Measurements from ENCODE around the gene RGS7BP.

GRCh38 chr5:64507264-64507605, 1.4 kb downstream of the RGS7BP start:
- no peak for TF ChIP-seq SMAD5 (IDR thresholded peaks at IDR 0.05; ENCODE audit: low read depth)
- TF ChIP-seq TAF1 (IDR thresholded peaks at IDR 0.05; ENCODE audit: borderline replicate concordance, low read depth, low read length), result no peak
- TF ChIP-seq ZNF622 (IDR thresholded peaks at IDR 0.05), result no peak
- no peak for TF ChIP-seq TCF7 (IDR thresholded peaks at IDR 0.05; ENCODE audit: borderline replicate concordance)
- TF ChIP-seq CTCF (IDR thresholded peaks at IDR 0.05 in 2 of 3, conservative IDR thresholded peaks at IDR 0.05 in 1 of 3; ENCODE audit: control insufficient read depth in 2 of 3, extremely low read depth in 1 of 3, insufficient read depth in 1 of 3, low read depth in 3 of 3, low read length in 3 of 3), result no peak
- no peak for TF ChIP-seq CHD2 (IDR thresholded peaks at IDR 0.05; ENCODE audit: borderline replicate concordance, low read depth, low read length)
- no peak for TF ChIP-seq SKIL (IDR thresholded peaks at IDR 0.05; ENCODE audit: low read depth, poor library complexity, severe bottlenecking)
- no peak for TF ChIP-seq BMI1 (IDR thresholded peaks at IDR 0.05; ENCODE audit: borderline replicate concordance)
- no peak for TF ChIP-seq SIN3A (IDR thresholded peaks at IDR 0.05; ENCODE audit: low read depth, low read length)
- TF ChIP-seq POLR2AphosphoS5 (IDR thresholded peaks at IDR 0.05; ENCODE audit: low read length), result no peak
- TF ChIP-seq MEF2B (IDR thresholded peaks at IDR 0.05; ENCODE audit: partially characterized antibody, poor library complexity, severe bottlenecking), result no peak
